K562 (cell line): ENCODE data around the gene DIS3L. TPM values are rescaled to one million over a fixed set of nuclear protein-coding genes. Genes with fewer than 3 reads are reported as not detected.

Experiments
- CREM ChIP-seq: IDR thresholded peaks from 2 replicates; pipeline ENCODE4 v1.6.1; 2014; ENCODE audit warnings: antibody characterized with exemption, low read depth
- MEIS2 ChIP-seq: fragments of 450-650 bp; IDR thresholded peaks from 2 replicates; pipeline ENCODE4 v1.6.1; 2014; ENCODE audit warnings: mild to moderate bottlenecking; ENCODE audit not compliant: partially characterized antibody
- MTA2 ChIP-seq: fragments of 450-650 bp; IDR thresholded peaks from 2 replicates; pipeline ENCODE4 v1.6.1; 2016; ENCODE audit warnings: low read depth
- MTF1 ChIP-seq: fragments of 250-450 bp; sonication (Bioruptor Pico); IDR thresholded peaks from 2 replicates; pipeline ENCODE4 v1.9.0; 2021; ENCODE audit warnings: moderate library complexity, mild to moderate bottlenecking, inconsistent platforms, borderline replicate concordance
- NFRKB ChIP-seq: fragments of 450-650 bp; IDR thresholded peaks from 2 replicates; pipeline ENCODE4 v1.6.1; 2016; ENCODE audit warnings: low read depth
- POLR2AphosphoS5 ChIP-seq: IDR thresholded peaks from 2 replicates; pipeline ENCODE4 v1.6.1; 2011; ENCODE audit warnings: mild to moderate bottlenecking, low read depth, low read length, moderate library complexity; ENCODE audit not compliant: control insufficient read depth, insufficient read depth
- RBM39 ChIP-seq: fragments of 200-400 bp; formaldehyde crosslinking; optimal IDR thresholded peaks from 2 replicates; pipeline ENCODE3; 2018; ENCODE audit warnings: low read depth, low read length
- SAFB ChIP-seq: fragments of 200-400 bp; formaldehyde crosslinking; IDR thresholded peaks from 2 replicates; pipeline ENCODE4 v1.6.1; 2017; ENCODE audit warnings: low read depth, low read length, borderline replicate concordance
- SETDB1 ChIP-seq: IDR thresholded peaks from one replicate; pipeline ENCODE4 v1.6.1; 2012; ENCODE audit warnings: low read length, control low read depth, inconsistent platforms
- STAG1 ChIP-seq: sonication (generic); formaldehyde crosslinking; IDR thresholded peaks from 2 replicates; pipeline ENCODE4 v1.5.0; 2020; ENCODE audit warnings: missing genetic modification reagents, borderline replicate concordance
- STAT5A ChIP-seq: IDR thresholded peaks from 2 replicates; pipeline ENCODE4 v1.6.1; 2012; ENCODE audit warnings: low read length, inconsistent platforms, borderline replicate concordance
- ZNF197 ChIP-seq: fragments of 200-800 bp; sonication (Bioruptor generic); IDR thresholded peaks from 2 replicates; pipeline ENCODE4 v1.6.1; 2016; ENCODE audit warnings: low read depth, missing genetic modification characterization, missing compliant biosample characterization
- ZNF24 ChIP-seq: fragments of 450-650 bp; IDR thresholded peaks from 2 replicates; pipeline ENCODE4 v1.6.1; 2016
- ZNF41 ChIP-seq: fragments of 250-450 bp; sonication (Bioruptor Pico); conservative IDR thresholded peaks from 2 replicates; pipeline ENCODE4 v1.4.0; 2020; ENCODE audit warnings: mild to moderate bottlenecking
- polyA plus RNA-seq, 8 experiments: library from polyadenylated mRNA; depleted of rRNA in 4 of 8; stranded (reverse) in 5 of 8; unstranded in 3 of 8; fragments of >200 nt; fragmentation: Nextera tagmentation in 2 of 8; fragmentation: Illumina TruSeq in 1 of 8; extraction: Ambion mirVana in 2 of 8; extraction: Trizol in 1 of 8; gene quantifications; 2 replicates each; pipeline versions ENCODE4 v1.2.1 to v1.2.3, GENCODE V29; 2011 to 2014; ENCODE audit warnings: inconsistent platforms in 1 of 8, missing spikeins in 1 of 8
- total RNA-seq, 7 experiments: library from RNA; depleted of rRNA in 6 of 7; stranded (reverse); fragments of >200 nt in 6 of 7; fragmentation: Illumina TruSeq in 2 of 7; extraction: Trizol in 2 of 7; gene quantifications; 2 replicates each; pipeline versions ENCODE4 v1.2.1 to v1.2.3, GENCODE V29; 2011 to 2021; ENCODE audit warnings: low replicate concordance in 1 of 7
- TF ChIP-seq, protein P1 (sequence below), 2 experiments: fragments of 450-650 bp; formaldehyde crosslinking in 1 of 2; IDR thresholded peaks; 2 replicates each; pipeline versions ENCODE4 v1.4.0 to v1.6.1; 2014 to 2020; ENCODE audit warnings: mild to moderate bottlenecking in 2 of 2, borderline replicate concordance in 1 of 2, low read depth in 1 of 2
- TF ChIP-seq, protein P2 (sequence below), 3 experiments: fragments of 200-800 bp in 1 of 3; sonication (Bioruptor generic) in 1 of 3; sonication (generic) in 1 of 3; formaldehyde crosslinking in 1 of 3; IDR thresholded peaks; 2 replicates each; pipeline versions ENCODE4 v1.6.1 to v1.8.0; 2016 to 2022; ENCODE audit warnings: mild to moderate bottlenecking in 2 of 3, missing compliant biosample characterization in 2 of 3, missing genetic modification characterization in 2 of 3, missing genetic modification reagents in 1 of 3
- TF ChIP-seq, protein P3 (sequence below), 2 experiments: fragments of 450-650 bp; conservative IDR thresholded peaks; 2 replicates each; pipeline ENCODE4 v1.6.1; 2017; ENCODE audit warnings: mild to moderate bottlenecking in 2 of 2, moderate library complexity in 2 of 2

Gene DIS3L
- total and polyA plus RNA-seq, 9 of the 15 experiments (the other 6 are each of a cell fraction or from before 2014, with no cell fraction given), result 5.9 to 34.6 (median 16.9) TPM

DNA sequence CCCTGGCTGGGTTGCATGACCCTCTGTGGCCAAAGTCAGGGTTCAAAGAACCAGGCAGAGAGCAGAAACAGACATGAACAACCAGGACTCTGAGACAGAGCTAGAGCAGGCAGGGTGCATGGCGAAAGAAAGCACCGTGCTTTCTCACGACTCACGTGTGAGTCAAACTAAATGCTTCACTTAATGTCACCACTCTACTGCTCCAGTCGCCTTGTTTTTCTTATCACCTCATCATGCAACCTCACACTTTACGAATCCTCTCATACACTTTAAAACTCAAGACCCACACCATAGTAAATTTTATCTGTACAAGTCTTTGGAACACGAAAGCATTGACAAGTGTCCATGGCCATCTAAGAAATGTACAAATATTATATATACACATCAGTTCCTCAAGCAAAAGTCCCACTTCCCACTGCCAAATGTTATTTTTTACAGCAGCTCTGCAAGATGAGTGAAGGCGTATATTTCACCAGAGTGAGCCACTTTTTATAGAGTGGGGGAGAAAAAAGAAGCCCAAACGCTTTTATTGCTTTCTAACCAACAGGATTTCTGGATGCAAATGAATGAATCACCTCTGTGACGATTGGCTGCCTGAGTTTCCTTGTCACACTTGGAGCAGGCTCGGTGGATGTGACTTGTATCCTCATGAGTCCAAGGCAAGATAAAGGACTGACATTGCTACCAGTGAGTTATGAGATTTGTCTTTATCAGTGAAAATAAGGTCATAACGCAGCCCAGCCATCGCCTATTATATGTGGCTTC lies 23.9 kb upstream of the DIS3L start (continued):
- TF ChIP-seq MTF1 (no peak), NFRKB (no peak), ZNF197 (no peak), STAT5A (no peak), ZNF24 (no peak), MEIS2 (peak; percentile 94), ZNF41 (CRISPR knock-in tag) (no peak), SAFB (no peak), SETDB1 (no peak), POLR2AphosphoS5 (no peak), STAG1 (CRISPR knock-in tag) (no peak), CREM (peak; percentile 43; the same call in 1 of the 2 replicates), RBM39 (no peak), MTA2 (no peak)
- TF ChIP-seq, protein P1, sequence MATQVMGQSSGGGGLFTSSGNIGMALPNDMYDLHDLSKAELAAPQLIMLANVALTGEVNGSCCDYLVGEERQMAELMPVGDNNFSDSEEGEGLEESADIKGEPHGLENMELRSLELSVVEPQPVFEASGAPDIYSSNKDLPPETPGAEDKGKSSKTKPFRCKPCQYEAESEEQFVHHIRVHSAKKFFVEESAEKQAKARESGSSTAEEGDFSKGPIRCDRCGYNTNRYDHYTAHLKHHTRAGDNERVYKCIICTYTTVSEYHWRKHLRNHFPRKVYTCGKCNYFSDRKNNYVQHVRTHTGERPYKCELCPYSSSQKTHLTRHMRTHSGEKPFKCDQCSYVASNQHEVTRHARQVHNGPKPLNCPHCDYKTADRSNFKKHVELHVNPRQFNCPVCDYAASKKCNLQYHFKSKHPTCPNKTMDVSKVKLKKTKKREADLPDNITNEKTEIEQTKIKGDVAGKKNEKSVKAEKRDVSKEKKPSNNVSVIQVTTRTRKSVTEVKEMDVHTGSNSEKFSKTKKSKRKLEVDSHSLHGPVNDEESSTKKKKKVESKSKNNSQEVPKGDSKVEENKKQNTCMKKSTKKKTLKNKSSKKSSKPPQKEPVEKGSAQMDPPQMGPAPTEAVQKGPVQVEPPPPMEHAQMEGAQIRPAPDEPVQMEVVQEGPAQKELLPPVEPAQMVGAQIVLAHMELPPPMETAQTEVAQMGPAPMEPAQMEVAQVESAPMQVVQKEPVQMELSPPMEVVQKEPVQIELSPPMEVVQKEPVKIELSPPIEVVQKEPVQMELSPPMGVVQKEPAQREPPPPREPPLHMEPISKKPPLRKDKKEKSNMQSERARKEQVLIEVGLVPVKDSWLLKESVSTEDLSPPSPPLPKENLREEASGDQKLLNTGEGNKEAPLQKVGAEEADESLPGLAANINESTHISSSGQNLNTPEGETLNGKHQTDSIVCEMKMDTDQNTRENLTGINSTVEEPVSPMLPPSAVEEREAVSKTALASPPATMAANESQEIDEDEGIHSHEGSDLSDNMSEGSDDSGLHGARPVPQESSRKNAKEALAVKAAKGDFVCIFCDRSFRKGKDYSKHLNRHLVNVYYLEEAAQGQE (IDR thresholded peaks at IDR 0.05; ENCODE audit: borderline replicate concordance), result no peak
- TF ChIP-seq, protein P1 (CRISPR knock-in tag; IDR thresholded peaks at IDR 0.05; ENCODE audit: low read depth), result no peak
- TF ChIP-seq, protein P2, sequence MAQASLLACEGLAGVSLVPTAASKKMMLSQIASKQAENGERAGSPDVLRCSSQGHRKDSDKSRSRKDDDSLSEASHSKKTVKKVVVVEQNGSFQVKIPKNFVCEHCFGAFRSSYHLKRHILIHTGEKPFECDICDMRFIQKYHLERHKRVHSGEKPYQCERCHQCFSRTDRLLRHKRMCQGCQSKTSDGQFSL (CRISPR knock-in tag; IDR thresholded peaks at IDR 0.05), result peak; percentile 61
- TF ChIP-seq, protein P2 (tag; IDR thresholded peaks at IDR 0.05), result no peak
- TF ChIP-seq, protein P3, sequence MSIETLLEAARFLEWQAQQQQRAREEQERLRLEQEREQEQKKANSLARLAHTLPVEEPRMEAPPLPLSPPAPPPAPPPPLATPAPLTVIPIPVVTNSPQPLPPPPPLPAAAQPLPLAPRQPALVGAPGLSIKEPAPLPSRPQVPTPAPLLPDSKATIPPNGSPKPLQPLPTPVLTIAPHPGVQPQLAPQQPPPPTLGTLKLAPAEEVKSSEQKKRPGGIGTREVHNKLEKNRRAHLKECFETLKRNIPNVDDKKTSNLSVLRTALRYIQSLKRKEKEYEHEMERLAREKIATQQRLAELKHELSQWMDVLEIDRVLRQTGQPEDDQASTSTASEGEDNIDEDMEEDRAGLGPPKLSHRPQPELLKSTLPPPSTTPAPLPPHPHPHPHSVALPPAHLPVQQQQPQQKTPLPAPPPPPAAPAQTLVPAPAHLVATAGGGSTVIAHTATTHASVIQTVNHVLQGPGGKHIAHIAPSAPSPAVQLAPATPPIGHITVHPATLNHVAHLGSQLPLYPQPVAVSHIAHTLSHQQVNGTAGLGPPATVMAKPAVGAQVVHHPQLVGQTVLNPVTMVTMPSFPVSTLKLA (conservative IDR thresholded peaks at IDR 0.05), result peak in 1 of 2 experiments; percentile 47; a peak in 2 of 4 replicates
